ENCODE data around the gene GRM4.

Gene GRM4

DNA sequence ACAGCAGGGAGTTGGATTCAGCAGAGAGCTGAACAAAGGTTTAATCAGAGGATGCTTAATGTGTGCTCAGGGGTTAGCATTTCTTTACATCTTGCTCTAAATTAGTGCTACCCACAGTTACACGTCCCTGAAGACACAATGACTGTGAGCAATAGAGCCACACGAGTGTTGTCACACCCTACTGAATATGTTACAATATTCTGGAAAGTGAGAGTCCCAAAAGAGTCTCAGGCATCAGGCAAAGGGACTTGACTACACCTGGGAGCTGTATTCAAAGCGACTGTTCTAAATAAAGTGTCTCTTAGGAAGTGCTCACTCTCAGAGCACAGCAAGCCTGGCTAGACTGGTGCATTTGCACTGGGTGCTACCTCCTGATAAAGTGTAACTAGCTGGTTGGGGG is 108.7 kb downstream of the GRM4 start:
- Histone ChIP-seq H3K4me1 (ENCODE audit: insufficient read depth, low read length, poor library complexity, severe bottlenecking) (peaks cover under 1% of the 10 kb centered on the region), H3K9me3 (ENCODE audit: insufficient read depth, low read depth, low read length) (no peaks in the 10 kb centered on the region), H3K79me2 (ENCODE audit: insufficient read depth, low read length) (no peaks in the 10 kb centered on the region), H3F3A (ENCODE audit: low read depth) (no peaks in the 10 kb centered on the region), H3K9me2 (replicated peaks; ENCODE audit: low read depth, low read length) (no peaks in the 10 kb centered on the region), H3K27me3 (ENCODE audit: insufficient read depth, low read length, poor library complexity, severe bottlenecking) (no peaks in the 10 kb centered on the region), H3K9ac (ENCODE audit: low read depth, low read length, poor library complexity, severe bottlenecking) (no peak overlapping the region), H2AFZ (ENCODE audit: low read length) (no peak overlapping the region), H3K4me2 (ENCODE audit: low read depth, low read length, poor library complexity, severe bottlenecking) (no peak overlapping the region), H3K4me3 (ENCODE audit: low read length, poor library complexity, severe bottlenecking) (no peak overlapping the region), H4K20me1 (ENCODE audit: insufficient read depth, low read length, poor library complexity, severe bottlenecking) (no peaks in the 10 kb centered on the region), H3K36me3 (ENCODE audit: insufficient read depth, low read length) (no peaks in the 10 kb centered on the region)
- no peak for TF ChIP-seq EZH2phosphoT487 (IDR thresholded peaks at IDR 0.05; ENCODE audit: borderline replicate concordance)
- TF ChIP-seq, protein P1, sequence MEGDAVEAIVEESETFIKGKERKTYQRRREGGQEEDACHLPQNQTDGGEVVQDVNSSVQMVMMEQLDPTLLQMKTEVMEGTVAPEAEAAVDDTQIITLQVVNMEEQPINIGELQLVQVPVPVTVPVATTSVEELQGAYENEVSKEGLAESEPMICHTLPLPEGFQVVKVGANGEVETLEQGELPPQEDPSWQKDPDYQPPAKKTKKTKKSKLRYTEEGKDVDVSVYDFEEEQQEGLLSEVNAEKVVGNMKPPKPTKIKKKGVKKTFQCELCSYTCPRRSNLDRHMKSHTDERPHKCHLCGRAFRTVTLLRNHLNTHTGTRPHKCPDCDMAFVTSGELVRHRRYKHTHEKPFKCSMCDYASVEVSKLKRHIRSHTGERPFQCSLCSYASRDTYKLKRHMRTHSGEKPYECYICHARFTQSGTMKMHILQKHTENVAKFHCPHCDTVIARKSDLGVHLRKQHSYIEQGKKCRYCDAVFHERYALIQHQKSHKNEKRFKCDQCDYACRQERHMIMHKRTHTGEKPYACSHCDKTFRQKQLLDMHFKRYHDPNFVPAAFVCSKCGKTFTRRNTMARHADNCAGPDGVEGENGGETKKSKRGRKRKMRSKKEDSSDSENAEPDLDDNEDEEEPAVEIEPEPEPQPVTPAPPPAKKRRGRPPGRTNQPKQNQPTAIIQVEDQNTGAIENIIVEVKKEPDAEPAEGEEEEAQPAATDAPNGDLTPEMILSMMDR (conservative IDR thresholded peaks at IDR 0.05; ENCODE audit: low read length): no peak

DNA sequence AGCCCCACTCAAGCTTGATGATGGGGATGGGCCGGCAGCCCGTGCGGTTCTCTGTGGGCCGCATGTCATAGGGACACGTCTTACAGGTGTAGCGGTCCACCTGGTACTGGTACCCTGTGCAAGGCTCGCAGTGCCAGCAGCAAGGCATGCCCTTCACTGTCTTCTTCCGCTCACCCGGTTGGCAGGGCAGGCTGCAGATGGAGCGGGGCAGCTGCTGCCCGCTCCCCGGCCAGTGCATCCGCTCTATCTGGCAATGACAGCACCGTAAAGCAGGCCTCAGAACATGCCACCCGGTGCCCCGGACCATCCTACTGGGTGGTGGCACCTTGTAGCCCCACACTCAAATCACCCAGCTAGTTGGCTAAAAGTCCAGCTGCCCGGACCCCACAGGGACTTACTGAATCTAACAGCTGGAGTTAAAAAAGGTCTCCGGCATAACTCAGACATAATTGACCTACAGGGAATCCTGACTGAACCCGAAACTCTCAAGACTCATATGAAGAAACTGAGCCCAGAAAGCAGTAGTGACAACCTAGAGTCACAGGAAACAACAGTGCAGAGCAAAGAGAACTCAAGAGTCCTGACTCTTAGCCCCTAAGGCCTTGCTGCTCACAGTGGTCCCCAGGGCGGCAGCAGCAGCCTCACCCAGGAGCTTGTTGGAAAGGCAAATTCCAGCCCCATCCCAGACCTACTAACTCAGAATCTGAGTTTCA is 109.4 kb downstream of the GRM4 start:
- Histone ChIP-seq H3K4me1 (ENCODE audit: insufficient read depth, low read length, poor library complexity, severe bottlenecking) (peaks cover 7% of the 10 kb centered on the region), H3F3A (ENCODE audit: low read depth) (no peaks in the 10 kb centered on the region), H3K9me2 (replicated peaks; ENCODE audit: low read depth, low read length) (no peaks in the 10 kb centered on the region), H3K79me2 (ENCODE audit: insufficient read depth, low read length) (no peaks in the 10 kb centered on the region), H2AFZ (ENCODE audit: low read length) (no peak overlapping the region), H3K4me2 (ENCODE audit: low read depth, low read length, poor library complexity, severe bottlenecking) (no peak overlapping the region), H3K27me3 (ENCODE audit: insufficient read depth, low read length, poor library complexity, severe bottlenecking) (no peaks in the 10 kb centered on the region), H3K9me3 (ENCODE audit: insufficient read depth, low read depth, low read length) (no peaks in the 10 kb centered on the region), H3K4me3 (ENCODE audit: low read length, poor library complexity, severe bottlenecking) (no peak overlapping the region), H4K20me1 (ENCODE audit: insufficient read depth, low read length, poor library complexity, severe bottlenecking) (no peaks in the 10 kb centered on the region), H3K36me3 (ENCODE audit: insufficient read depth, low read length) (no peaks in the 10 kb centered on the region), H3K9ac (ENCODE audit: low read depth, low read length, poor library complexity, severe bottlenecking) (no peak overlapping the region)
- no peak for TF ChIP-seq EZH2phosphoT487 (IDR thresholded peaks at IDR 0.05; ENCODE audit: borderline replicate concordance)
- TF ChIP-seq, protein P1 (conservative IDR thresholded peaks at IDR 0.05; ENCODE audit: low read length): no peak

DNA sequence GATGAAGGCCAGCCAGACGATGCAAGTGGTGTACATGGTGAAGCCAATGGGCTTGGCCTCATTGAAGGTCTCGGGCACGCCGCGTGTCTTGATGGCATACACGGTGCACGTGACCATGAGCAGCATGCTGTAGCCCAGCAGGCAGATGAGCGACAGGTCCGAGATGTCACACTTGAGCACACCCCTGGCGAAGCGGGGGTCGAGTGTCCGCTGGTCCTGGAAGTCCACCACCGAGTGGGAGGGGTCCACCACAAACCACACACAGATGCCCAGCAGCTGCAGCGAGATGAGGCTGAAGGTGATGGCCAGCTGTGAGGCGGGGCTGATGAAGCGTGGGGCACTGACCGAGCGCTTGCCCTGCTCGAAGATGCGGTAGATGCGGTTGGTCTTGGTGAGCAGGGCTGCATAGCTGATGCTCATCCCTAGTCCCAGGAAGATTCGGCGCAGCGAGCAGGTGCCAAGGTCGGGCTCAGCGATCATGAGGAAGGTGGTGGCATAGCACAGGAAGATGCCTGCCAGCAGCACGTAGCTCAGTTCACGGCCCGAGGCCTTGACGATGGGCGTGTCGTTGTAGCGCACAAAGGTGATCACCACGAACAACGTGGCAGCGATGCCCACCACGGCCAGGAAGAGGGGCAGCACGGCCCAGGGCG is 110.1 kb downstream of the GRM4 start:
- Histone ChIP-seq H2AFZ (ENCODE audit: low read length) (no peak overlapping the region), H3K9me3 (ENCODE audit: insufficient read depth, low read depth, low read length) (no peaks in the 10 kb centered on the region), H3K27me3 (ENCODE audit: insufficient read depth, low read length, poor library complexity, severe bottlenecking) (no peaks in the 10 kb centered on the region), H3K36me3 (ENCODE audit: insufficient read depth, low read length) (no peaks in the 10 kb centered on the region), H3K4me3 (ENCODE audit: low read length, poor library complexity, severe bottlenecking) (no peak overlapping the region), H3K4me1 (ENCODE audit: insufficient read depth, low read length, poor library complexity, severe bottlenecking) (peaks cover 14% of the 10 kb centered on the region), H3F3A (ENCODE audit: low read depth) (no peaks in the 10 kb centered on the region), H3K9me2 (replicated peaks; ENCODE audit: low read depth, low read length) (no peaks in the 10 kb centered on the region), H3K4me2 (ENCODE audit: low read depth, low read length, poor library complexity, severe bottlenecking) (no peak overlapping the region), H3K79me2 (ENCODE audit: insufficient read depth, low read length) (no peaks in the 10 kb centered on the region), H3K9ac (ENCODE audit: low read depth, low read length, poor library complexity, severe bottlenecking) (no peak overlapping the region), H4K20me1 (ENCODE audit: insufficient read depth, low read length, poor library complexity, severe bottlenecking) (no peaks in the 10 kb centered on the region)
- TF ChIP-seq EZH2phosphoT487 (IDR thresholded peaks at IDR 0.05; ENCODE audit: borderline replicate concordance): no peak
- TF ChIP-seq, protein P1 (conservative IDR thresholded peaks at IDR 0.05; ENCODE audit: low read length): no peak
